Stimulated activated effector memory CD8-positive, alpha-beta T cell treated with anti-CD3 and anti-CD28 coated beads, Interleukin-12 subunit alpha, Interleukin-12 subunit beta, amount 100 ng/mL, for 72 hours (primary cell): ENCODE measurements around the gene GRIN3A.

ENCODE experiments used
- ATAC-seq: fragments of 150-1000 bp; cut with Tn5 transposase; 2 replicates; pipeline ENCODE4 v1.10.0; 2021
- DNase-seq, 2 donors: peaks; one replicate each; pipeline ENCODE4 v3.0.0; 2021 to 2022; ENCODE audit warnings: low spot score in 2 of 2
- H3K27ac Mint-ChIP-seq: one replicate; pipeline ENCODE4 v1.8.0; 2022; ENCODE audit warnings: mild to moderate bottlenecking, mixed read lengths
- H3K36me3 Mint-ChIP-seq: one replicate; pipeline ENCODE4 v1.8.0; 2022; ENCODE audit warnings: mild to moderate bottlenecking, mixed read lengths
- H3K4me1 Mint-ChIP-seq: one replicate; pipeline ENCODE4 v1.8.0; 2022; ENCODE audit warnings: mixed read lengths
- H3K4me3 Mint-ChIP-seq: one replicate; pipeline ENCODE4 v1.8.0; 2022; ENCODE audit warnings: mild to moderate bottlenecking, mixed read lengths
- H3K9me3 Mint-ChIP-seq: one replicate; pipeline ENCODE4 v1.8.0; 2022; ENCODE audit warnings: mixed read lengths

Gene GRIN3A

DNA sequence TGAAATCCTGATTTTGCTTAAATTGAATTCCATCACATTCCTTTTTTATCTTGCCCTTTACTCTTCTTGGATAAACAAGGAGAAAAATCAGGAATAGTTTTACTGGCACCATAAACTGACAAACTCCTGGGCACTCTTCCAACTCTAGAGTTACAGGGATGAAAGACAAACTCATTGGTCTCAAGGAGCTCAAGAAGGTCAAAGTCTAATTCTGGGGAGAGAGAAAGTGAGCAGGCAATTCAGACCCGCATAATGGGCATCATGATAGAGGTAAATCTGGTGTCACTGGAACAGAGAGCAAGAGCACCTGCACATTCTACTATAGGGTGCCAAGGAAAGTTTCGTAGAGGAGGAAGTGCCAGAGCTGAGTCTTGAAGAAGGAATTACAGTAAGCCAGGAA is 64.8 kb downstream of the GRIN3A start:
- Mint-ChIP-seq H3K27ac (no peak overlapping the region), H3K9me3 (peaks cover 2% of the 10 kb centered on the region), H3K4me1 (no peaks in the 10 kb centered on the region), H3K36me3 (no peaks in the 10 kb centered on the region), H3K4me3 (no peak overlapping the region)
- DNase-seq (no peak), ATAC-seq (no peak)

- no peaks in the 10 kb centered on the region for H3K4me1 Mint-ChIP-seq
Observed at GRCh38 chr9:101671567-101671966, 66.9 kb downstream of the GRIN3A start.

GRCh38 chr9:101668421-101668820 is 70.0 kb downstream of the GRIN3A start:
- Mint-ChIP-seq H3K36me3 (no peaks in the 10 kb centered on the region), H3K9me3 (no peaks in the 10 kb centered on the region), H3K27ac (no peak overlapping the region), H3K4me3 (no peak overlapping the region), H3K4me1 (no peaks in the 10 kb centered on the region)
- no peak for DNase-seq
- ATAC-seq, result no peak

More at GRCh38 chr9:101671567-101671966, 66.9 kb downstream of the GRIN3A start:
- DNase-seq (no peak), ATAC-seq (no peak)
- no peaks in the 10 kb centered on the region for H3K36me3 Mint-ChIP-seq
- H3K27ac Mint-ChIP-seq, result no peak overlapping the region
- H3K9me3 Mint-ChIP-seq, result no peaks in the 10 kb centered on the region
- H3K4me3 Mint-ChIP-seq, result no peak overlapping the region

GRCh38 chr9:101664453-101664852 is 74.0 kb downstream of the GRIN3A start:
- ATAC-seq, result no peak
- Mint-ChIP-seq H3K4me3 (no peak overlapping the region), H3K9me3 (no peaks in the 10 kb centered on the region), H3K4me1 (no peaks in the 10 kb centered on the region), H3K36me3 (no peaks in the 10 kb centered on the region), H3K27ac (no peak overlapping the region)
- no peak for DNase-seq

DNA sequence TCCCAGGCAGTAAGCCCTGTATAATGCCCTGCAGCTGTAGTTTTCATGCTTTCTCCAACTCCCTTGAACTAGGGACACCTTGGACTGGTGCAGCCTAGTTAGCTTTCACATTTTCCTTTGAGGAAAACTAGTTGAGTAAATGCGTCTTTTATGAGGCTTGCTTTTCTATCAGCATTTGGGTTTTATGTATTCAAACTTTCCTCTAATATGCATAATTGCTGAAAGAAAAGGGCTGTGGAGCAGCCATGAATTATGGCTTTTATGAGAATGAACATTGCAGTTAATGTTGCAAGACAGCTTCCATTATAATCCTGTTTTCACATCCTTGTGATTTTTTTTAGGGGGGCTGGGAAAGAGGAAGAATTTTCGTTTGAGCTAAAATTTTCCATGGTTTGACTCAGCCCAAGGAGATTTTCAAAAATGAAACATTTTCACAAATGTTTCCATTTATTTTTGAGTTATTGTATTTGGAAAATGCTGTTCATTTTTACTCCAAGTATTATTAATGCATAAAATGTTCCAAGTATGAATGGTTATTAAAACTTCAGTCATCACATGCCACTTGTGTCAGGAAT is 85.8 kb downstream of the GRIN3A start:
- Mint-ChIP-seq H3K4me1 (no peaks in the 10 kb centered on the region), H3K27ac (no peak overlapping the region), H3K4me3 (no peak overlapping the region), H3K36me3 (peaks cover 4% of the 10 kb centered on the region), H3K9me3 (no peaks in the 10 kb centered on the region)
- no peak for DNase-seq
- ATAC-seq, result no peak

DNA sequence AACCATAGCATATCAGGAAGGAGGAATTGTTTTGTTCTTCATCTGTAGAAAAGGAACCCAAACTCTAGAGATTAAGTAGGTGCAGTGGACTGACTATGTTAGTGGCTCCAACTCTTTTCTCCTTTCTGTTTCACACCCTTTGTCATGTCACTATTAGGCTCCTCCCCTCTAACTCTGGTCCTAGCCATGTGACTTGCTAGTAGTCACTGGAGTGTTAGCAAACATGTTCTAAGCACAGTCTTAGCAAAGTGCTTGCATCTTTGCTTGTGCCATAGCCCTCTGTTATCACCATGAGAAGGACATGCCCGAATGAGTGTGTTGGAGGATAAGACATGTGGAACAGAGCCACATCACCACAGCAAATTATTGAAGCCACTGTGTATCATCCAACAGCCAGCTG is 88.3 kb downstream of the GRIN3A start:
- no peaks in the 10 kb centered on the region for H3K4me1 Mint-ChIP-seq
- DNase-seq, result no peak
- H3K27ac Mint-ChIP-seq, result no peak overlapping the region
- ATAC-seq, result no peak
- peaks cover 5% of the 10 kb centered on the region for H3K36me3 Mint-ChIP-seq
- H3K9me3 Mint-ChIP-seq, result no peaks in the 10 kb centered on the region
- no peak overlapping the region for H3K4me3 Mint-ChIP-seq

- Mint-ChIP-seq H3K27ac (no peak overlapping the region), H3K4me3 (no peak overlapping the region), H3K4me1 (no peaks in the 10 kb centered on the region), H3K36me3 (peaks cover 5% of the 10 kb centered on the region), H3K9me3 (no peaks in the 10 kb centered on the region)
- ATAC-seq (no peak), DNase-seq (no peak)
Observed at GRCh38 chr9:101648493-101648892, 90.0 kb downstream of the GRIN3A start.

DNA sequence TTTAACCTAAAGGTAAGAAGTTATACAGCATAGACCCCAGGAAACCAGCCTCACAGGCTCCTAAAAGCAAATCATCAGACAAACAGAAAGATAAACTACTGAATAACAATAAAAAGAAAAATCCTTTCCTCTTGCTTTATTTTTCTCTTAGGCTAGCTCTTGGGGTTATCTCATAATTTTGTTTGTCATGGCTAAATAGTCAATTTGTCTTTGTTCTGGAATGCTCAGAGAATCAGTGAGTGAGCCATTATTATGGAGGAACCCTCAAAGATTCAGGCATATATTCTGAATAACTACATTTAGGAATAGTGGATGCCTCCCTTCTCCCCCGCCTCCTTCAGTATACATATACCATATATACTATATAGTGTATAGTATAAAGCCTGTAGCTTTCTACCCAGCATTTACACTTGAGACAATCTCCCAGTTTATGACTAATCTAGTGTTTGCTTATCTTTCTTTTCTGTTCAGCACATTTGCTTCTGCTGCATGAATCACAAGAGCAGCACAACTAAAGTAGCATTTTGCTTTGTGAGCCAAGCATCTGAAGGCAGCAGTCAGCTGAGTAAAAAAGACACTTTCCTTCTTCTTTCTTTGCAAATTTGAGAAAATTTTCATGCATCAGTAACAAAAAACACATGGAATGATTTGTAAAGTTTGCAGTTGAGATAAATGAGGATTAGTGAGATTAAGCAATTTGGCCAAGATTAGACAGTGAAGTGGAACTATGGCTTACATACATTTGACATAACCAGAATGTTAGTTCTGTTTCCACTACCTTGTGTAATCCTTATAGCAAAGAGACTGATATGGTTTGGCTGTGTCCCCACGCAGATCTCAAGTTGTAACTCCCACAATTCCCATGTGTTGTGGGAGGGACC is 98.4 kb downstream of the GRIN3A start:
- no peaks in the 10 kb centered on the region for H3K4me1 Mint-ChIP-seq
- DNase-seq (no peak), ATAC-seq (no peak)
- no peak overlapping the region for H3K4me3 Mint-ChIP-seq
- no peaks in the 10 kb centered on the region for H3K9me3 Mint-ChIP-seq
- H3K27ac Mint-ChIP-seq, result no peak overlapping the region
- H3K36me3 Mint-ChIP-seq, result no peaks in the 10 kb centered on the region

DNA sequence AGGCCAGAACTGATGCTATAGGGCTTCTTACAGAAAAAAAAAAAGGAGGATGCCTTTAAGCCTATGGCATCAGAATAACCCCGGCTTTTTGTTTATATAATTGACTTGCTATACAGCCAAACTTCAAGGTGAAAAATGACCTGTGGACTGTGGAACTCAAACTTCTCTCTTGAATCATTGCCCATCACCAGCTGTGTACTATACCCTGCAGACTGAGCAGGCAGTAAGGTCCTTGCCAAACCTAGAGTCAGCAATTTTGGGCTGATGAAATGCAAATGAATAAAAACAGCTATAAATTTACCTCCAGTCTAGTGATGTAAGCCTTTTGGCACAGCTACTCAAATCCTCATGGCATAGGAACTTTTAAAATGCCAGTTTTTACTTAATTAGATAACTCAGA is 99.1 kb downstream of the GRIN3A start:
- ATAC-seq (no peak), DNase-seq (no peak)
- no peak overlapping the region for H3K4me3 Mint-ChIP-seq
- no peaks in the 10 kb centered on the region for H3K4me1 Mint-ChIP-seq
- H3K9me3 Mint-ChIP-seq, result no peaks in the 10 kb centered on the region
- H3K27ac Mint-ChIP-seq, result no peak overlapping the region
- no peaks in the 10 kb centered on the region for H3K36me3 Mint-ChIP-seq

GRCh38 chr9:101636247-101636646 is 102.2 kb downstream of the GRIN3A start:
- Mint-ChIP-seq H3K36me3 (no peaks in the 10 kb centered on the region), H3K27ac (no peak overlapping the region), H3K4me3 (no peak overlapping the region), H3K9me3 (no peaks in the 10 kb centered on the region), H3K4me1 (no peaks in the 10 kb centered on the region)
- ATAC-seq (no peak), DNase-seq (no peak)

DNA sequence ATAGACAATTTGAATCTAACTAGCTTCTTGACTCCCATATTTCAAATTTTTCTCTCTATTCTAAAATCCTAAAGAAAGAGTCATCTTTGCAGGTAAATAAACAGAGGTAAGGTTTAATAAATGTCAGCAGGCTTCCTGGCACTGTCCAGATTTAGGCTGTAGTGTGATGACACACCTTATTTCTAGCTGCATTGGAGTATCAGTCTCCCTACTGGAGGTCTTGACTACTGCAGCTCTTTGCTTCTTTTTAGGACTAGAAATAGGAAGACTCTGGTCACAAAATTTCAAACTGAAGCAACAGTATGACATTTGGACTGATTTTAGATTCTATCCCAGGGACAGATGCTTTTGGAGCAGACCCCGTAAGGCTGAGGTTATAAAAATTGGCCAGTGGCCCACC is 103.0 kb downstream of the GRIN3A start:
- no peak for ATAC-seq
- Mint-ChIP-seq H3K27ac (no peak overlapping the region), H3K4me1 (no peaks in the 10 kb centered on the region), H3K4me3 (no peak overlapping the region), H3K36me3 (no peaks in the 10 kb centered on the region), H3K9me3 (no peaks in the 10 kb centered on the region)
- no peak for DNase-seq

- H3K27ac Mint-ChIP-seq, result no peak overlapping the region
- H3K4me1 Mint-ChIP-seq, result no peaks in the 10 kb centered on the region
- no peak for DNase-seq
- no peaks in the 10 kb centered on the region for H3K9me3 Mint-ChIP-seq
- ATAC-seq, result no peak
- no peaks in the 10 kb centered on the region for H3K36me3 Mint-ChIP-seq
- no peak overlapping the region for H3K4me3 Mint-ChIP-seq
Observed at GRCh38 chr9:101634741-101635409, 103.6 kb downstream of the GRIN3A start.

- H3K9me3 Mint-ChIP-seq, result no peaks in the 10 kb centered on the region
- no peak overlapping the region for H3K27ac Mint-ChIP-seq
- H3K4me1 Mint-ChIP-seq, result no peaks in the 10 kb centered on the region
- no peaks in the 10 kb centered on the region for H3K36me3 Mint-ChIP-seq
- no peak overlapping the region for H3K4me3 Mint-ChIP-seq
- no peak for ATAC-seq
- no peak for DNase-seq
Observed at GRCh38 chr9:101632611-101633010, 105.8 kb downstream of the GRIN3A start.

- Mint-ChIP-seq H3K9me3 (no peaks in the 10 kb centered on the region), H3K36me3 (no peaks in the 10 kb centered on the region), H3K4me3 (no peak overlapping the region), H3K4me1 (no peaks in the 10 kb centered on the region), H3K27ac (no peak overlapping the region)
- DNase-seq (no peak), ATAC-seq (no peak)
Observed at GRCh38 chr9:101631892-101632291, 106.6 kb downstream of the GRIN3A start.

- Mint-ChIP-seq H3K9me3 (no peaks in the 10 kb centered on the region), H3K4me3 (no peak overlapping the region), H3K36me3 (no peaks in the 10 kb centered on the region), H3K4me1 (peaks cover 5% of the 10 kb centered on the region), H3K27ac (no peak overlapping the region)
- ATAC-seq (no peak), DNase-seq (no peak)
Observed at GRCh38 chr9:101629636-101630035, 108.8 kb downstream of the GRIN3A start.

GRCh38 chr9:101628173-101628572 is 110.3 kb downstream of the GRIN3A start:
- H3K4me1 Mint-ChIP-seq, result peaks cover 5% of the 10 kb centered on the region

More at GRCh38 chr9:101628173-101628572, 110.3 kb downstream of the GRIN3A start:
- DNase-seq (no peak), ATAC-seq (no peak)
- Mint-ChIP-seq H3K27ac (no peak overlapping the region), H3K36me3 (no peaks in the 10 kb centered on the region), H3K9me3 (no peaks in the 10 kb centered on the region), H3K4me3 (no peak overlapping the region)
